ELF-1 (cell line): ENCODE measurements around the gene TNFRSF14.
"Not testable (repeated sequence)": the region's sequence is repeated elsewhere in the genome, so short reads cannot be mapped to it uniquely, and the experiment has no call there.

Experiments
- DNase-seq: peaks from one replicate; pipeline ENCODE4 v3.0.0-alpha.2; 2016; ENCODE audit warnings: low read depth, low spot score

Gene TNFRSF14

GRCh38 chr1:2553076-2553475 lies 3.1 kb upstream of the TNFRSF14 start:
- not testable (repeated sequence) for DNase-seq

- no peak for DNase-seq
Measured at GRCh38 chr1:2553871-2554620, 2.1 kb upstream of the TNFRSF14 start.

- no peak for DNase-seq
Measured at GRCh38 chr1:2554621-2555387, 1.4 kb upstream of the TNFRSF14 start.

- DNase-seq: no peak
Measured at GRCh38 chr1:2555634-2556276, 416 bp upstream of the TNFRSF14 start.

GRCh38 chr1:2556678-2557481 lies 709 bp downstream of the TNFRSF14 start:
- no peak for DNase-seq

- no peak for DNase-seq
Measured at GRCh38 chr1:2557482-2558400, 1.6 kb downstream of the TNFRSF14 start.

GRCh38 chr1:2558420-2558819 lies 2.2 kb downstream of the TNFRSF14 start:
- DNase-seq: no peak

GRCh38 chr1:2558861-2559260 lies 2.7 kb downstream of the TNFRSF14 start:
- no peak for DNase-seq

GRCh38 chr1:2559509-2560298 lies 3.5 kb downstream of the TNFRSF14 start:
- DNase-seq: no peak

- DNase-seq: no peak
Measured at GRCh38 chr1:2560299-2561073, 4.3 kb downstream of the TNFRSF14 start.

GRCh38 chr1:2561446-2561845 lies 5.3 kb downstream of the TNFRSF14 start:
- no peak for DNase-seq

GRCh38 chr1:2561898-2562895 lies 6.0 kb downstream of the TNFRSF14 start:
- DNase-seq: no peak

GRCh38 chr1:2563205-2563604 lies 7.0 kb downstream of the TNFRSF14 start:
- no peak for DNase-seq

GRCh38 chr1:2564006-2564814 lies 8.0 kb downstream of the TNFRSF14 start:
- no peak for DNase-seq

GRCh38 chr1:2564815-2565374 lies 8.7 kb downstream of the TNFRSF14 start:
- DNase-seq: no peak
